Activated CD8-positive, alpha-beta memory T cell treated with anti-CD3 and anti-CD28 coated beads, Interleukin-2, amount 50 U/mL, for 4 hours (primary cell): ENCODE data around the gene MYL6.
"Not testable (repeated sequence)": the region's sequence is repeated elsewhere in the genome, so short reads cannot be mapped to it uniquely, and the experiment has no call there.

Source experiments
- DNase-seq: peaks from one replicate; pipeline ENCODE4 v3.0.0-alpha.2; 2020

The MYL6 gene

DNA sequence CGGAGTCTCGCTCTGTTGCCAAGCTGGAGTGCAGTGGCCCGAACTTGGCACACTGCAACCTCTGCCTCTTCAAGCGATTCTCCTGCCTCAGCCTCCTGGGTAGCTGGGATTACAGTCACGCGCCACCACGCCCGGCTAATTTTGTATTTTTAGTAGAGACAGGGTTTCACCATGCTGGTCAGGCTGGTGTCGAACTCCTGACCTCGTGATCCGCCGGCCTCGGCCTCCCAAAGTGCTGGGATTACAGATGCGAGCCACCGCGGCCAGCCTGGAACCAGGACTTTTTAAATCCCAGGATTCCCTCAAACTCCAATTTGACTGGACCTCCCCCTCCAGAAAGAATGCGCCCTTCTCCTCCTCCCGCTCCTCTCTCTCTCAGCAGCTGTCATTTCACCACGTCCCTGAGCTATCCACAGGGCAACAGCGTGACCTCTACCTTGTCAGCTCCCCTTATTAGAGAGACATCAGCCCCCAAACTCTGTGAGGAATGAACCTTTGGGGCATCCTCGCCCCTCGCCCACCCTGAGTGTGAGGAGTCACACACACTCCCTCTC is 28.1 kb upstream of the MYL6 start:
- no peak for DNase-seq

DNA sequence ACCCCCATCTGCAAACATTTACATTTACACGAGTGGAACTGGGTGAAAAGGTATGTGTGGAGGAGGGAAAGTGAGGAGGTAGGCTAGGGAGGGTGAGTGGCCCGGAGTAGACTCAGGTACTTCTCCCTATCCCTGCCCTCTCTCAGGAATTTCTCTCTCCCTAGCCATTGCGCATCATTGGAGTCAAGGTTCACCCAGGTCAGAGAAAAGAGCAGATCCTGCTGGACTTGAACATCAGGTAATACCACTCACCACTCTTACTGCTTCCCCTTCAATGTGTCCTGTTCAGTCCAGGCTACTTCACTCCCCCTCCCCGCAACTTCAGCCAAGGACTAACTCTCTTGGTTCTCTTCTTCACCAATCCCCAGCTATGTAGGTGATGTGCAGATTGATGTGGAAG is 27.3 kb upstream of the MYL6 start:
- DNase-seq = no peak

DNA sequence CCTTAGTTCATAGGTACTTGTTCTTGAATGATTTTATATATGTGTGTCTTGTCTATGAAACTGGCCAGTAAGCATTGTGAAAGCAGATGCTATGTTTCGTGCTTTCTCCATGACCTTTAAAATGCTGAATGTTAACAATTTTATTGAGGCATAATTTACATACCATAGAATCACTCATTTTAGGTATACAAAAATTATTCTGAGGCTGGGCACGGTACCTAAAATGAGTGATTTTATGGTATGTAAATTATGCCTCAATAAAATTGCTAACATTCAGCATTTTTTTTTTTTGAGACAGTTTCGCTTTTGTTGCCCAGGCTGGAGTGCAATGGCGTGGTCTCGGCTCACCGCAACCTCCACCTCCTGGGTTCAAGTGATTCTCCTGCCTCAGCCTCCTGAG is 23.3 kb upstream of the MYL6 start:
- no peak for DNase-seq

DNA sequence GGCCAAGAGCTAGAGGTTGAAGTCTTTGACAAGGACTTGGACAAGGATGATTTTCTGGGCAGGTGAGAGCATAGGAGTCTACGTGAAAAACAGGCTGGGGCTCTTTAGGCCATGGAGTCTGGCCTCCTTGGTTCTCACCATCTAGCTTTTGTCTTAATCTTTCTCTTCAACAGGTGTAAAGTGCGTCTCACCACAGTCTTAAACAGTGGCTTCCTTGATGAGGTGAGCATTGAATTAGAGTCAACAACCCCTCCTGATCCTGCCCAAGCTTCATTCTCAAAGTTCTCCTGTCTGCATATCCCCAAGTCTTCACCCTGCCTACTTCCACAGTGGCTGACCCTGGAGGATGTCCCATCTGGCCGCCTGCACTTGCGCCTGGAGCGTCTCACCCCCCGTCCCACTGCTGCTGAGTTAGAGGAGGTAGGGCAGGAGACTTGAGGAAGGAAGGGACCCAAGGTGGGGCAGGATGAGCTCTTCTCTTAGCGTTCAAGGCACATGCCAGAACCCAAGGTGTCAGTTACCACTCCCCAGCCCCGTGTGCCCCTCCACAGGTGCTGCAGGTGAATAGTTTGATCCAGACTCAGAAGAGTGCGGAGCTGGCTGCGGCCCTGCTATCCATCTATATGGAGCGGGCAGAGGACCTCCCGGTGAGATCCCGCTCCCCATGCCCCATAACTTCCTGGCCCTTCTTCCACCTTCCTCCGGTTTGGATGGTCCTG is 20.1 kb upstream of the MYL6 start:
- DNase-seq = no peak

DNA sequence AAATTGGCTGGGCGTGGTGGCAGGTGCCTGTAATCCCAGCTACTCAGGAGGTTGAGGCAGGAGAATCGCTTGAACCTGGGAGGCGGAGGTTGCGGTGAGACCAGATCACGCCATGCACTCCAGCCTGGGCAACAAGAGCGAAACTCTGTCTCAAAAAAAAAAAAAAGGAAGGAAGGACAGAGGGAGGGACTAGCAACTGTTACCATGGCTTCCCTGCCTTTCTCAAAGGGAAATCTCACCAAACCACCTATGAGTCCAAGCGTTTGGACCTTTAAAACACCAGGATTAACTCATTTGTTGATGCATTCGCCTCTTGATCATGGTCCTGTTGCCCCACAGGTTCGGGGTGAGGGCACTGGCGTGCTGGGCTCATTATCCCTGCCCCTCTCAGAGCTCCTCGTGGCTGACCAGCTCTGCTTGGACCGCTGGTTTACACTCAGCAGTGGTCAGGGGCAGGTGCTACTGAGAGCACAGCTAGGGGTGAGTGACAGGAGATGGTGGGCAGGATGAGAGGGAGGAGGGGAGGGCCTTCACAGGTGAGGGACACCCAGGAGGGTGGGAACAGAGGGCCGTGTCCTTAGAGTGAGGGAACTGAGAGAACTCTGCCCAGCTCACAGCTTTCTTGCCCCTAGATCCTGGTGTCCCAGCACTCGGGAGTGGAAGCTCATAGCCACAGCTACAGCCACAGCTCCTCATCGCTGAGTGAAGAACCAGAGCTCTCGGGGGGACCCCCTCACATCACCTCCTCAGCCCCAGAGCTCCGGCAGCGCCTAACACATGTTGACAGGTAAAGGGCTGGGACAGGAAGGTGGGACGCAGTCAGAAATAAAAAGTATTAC is 16.0 kb upstream of the MYL6 start:
- no peak for DNase-seq

DNA sequence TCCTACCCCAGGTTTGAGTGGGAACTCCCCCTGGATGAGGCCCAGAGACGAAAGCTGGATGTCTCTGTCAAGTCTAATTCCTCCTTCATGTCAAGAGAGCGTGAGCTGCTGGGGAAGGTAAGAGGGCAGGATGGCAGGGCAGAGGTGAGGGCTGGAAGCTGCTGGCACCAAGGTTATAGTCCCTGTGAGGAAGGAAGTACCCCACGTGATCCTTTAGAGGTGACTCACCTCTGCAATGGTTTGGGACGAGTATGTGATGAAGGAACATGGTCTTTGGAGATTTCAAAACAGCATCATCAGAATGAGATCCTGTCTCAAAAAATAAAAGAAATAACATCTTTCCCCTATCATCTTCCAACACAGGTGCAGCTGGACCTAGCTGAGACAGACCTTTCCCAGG is 14.9 kb upstream of the MYL6 start:
- DNase-seq = no peak

DNA sequence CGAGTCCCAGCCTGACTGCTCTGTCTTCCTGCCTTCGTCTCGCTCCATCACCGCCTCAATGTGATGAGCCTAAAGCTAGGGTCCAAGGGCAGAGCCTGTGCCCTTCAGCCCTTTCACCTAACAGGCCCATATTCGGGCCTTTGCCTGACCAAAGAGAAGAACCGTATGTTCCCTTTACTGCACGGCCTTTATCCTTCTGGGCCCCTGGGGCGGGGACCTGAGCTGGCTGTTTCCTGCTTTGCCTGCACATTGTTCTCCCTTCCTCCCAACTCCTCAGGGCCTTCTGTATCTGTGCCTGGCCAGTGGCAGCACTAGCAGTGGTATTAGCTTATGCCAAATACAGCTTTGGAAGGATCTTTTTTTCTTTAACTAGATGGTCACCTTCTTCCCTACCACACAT is 14.3 kb upstream of the MYL6 start:
- no peak for DNase-seq

DNA sequence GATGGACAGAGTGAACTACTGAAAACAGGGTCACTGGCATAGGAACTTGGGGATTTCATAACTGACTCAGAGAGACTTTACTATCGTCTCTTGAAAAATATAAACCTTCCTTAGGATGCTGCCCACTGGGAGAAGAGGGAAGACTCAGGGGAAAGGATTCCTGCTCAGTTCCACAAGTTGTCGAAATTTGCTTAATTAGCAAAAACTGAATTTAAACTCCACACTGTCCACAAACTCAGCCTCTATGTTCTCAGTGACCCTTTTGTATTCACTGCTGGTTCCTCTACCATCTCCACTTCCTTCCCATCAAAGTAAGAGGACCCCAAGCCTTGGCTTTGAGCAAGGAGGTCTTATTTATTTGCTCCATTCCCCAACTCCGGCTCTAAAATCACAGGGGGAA is 12.9 kb upstream of the MYL6 start:
- no peak for DNase-seq

DNA sequence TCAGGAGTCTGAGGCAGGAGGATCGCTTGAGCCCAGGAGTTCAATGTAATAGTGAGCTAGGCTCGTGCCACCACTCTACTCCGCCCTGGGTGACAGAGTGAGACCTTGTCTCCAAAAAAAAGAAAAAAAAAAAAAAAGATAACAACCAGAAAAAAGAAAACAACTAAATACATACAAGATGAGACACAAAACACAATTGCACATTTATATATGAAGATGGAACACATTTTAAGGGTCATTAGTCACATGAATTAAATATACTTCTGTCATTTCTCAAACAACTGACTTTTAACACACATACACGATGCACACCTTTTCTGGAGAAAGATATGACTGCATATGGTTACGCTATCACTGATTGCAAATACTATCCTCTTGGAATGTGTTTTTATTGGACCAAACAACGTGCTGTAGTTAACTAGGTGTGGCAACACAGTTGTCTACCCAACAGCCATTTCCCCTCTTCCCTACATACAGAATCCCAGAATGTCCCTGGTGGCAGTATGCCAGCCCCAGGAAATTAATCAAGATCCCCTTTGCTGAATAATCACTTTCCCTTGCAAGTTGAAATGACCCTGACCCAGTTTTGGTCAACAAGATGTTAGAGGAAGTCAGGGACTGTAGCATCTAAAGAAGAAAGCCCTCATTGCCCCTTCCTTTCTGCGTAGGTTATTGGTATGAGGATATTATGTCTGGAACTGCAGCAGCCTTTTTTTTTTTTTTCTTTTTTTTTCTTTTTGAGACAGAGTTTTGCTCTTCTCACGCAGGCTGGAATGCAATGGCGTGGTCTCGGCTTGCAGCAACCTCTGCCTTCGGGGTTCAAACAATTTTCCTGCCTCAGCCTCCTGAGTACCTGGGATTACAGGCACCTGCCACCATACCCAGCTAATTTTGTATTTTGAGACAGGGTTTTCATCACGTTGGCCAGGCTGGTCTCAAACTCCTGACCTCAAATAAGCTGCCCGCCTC is 11.4 kb upstream of the MYL6 start:
- DNase-seq = no peak

DNA sequence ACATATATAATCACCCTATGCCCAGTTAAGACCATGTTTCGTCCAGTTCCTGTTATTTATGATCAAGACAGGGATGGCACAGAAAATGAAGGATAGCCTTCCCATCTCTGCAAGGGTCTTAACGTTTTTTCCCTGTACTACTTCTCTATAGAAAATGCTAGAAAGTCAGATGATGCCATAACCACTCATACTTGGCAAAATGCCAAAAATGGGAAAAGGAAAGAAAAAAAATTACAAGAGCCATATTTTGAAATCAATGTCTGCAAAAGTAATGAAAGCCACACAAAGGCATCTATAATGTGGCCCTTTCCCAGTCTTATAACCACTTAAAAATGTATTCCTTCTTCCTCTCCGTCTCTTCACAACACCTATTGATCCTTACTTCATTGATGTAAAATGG is 7.6 kb upstream of the MYL6 start:
- DNase-seq = no peak

DNA sequence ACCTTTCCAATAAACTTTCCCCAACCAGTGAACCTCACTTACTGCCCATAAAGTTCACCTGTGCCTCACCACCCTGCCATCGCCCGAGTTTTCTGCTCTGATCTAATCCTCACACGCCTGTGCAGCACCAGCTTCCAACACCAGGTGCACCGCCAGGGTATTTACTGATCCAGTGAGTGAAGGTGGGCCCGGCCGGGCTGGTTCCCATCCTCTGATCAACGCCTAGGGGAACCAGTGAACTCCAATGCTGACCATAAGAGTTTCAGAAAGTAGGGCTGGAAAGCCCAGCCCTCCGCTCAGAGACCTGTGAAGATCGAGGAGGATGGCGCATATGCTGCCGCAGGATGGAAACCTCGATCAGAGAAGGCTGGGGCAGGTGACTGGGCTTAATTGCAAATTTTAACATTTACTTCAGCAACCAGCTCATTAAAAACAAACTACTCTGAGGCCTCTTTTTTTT is 6.5 kb upstream of the MYL6 start:
- DNase-seq = peak; percentile 65

DNA sequence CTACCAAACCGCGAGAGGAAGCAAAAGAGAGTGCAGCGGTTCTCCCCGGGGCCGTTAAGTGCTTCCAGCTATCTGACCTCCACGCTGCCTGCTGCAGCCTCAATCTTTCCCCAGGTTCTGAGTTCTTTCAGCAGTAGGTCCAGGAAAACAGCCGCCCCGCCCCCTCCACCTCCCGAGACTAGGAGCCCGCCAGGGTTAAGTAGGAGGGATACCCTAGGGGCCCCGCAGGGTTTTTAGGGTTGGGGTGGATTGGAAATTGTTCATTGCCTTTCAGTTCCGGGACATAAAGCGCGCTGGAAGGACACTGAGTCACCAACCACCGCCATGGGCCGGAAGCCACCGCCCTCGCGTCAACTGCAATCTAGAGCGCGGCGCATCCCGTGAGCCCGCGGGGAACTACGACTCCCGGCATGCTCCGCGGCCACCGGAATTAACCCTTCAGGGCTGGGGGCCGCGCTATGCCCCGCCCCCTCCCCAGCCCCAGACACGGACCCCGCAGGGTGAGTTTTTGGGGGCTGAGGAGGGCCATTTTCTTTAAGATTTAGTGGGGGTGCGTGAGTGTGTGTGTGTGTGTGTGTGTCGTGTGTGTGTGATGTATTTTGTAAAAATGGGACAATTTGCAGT is 5.9 kb upstream of the MYL6 start, which contains the start of gene MYL6B:
MYL6B (plus strand) TSS at position 456 of the 624 bp plus-strand sequence. CDS start 1,332 bp downstream, outside the sequence.
- peak; percentile 93 for DNase-seq

DNA sequence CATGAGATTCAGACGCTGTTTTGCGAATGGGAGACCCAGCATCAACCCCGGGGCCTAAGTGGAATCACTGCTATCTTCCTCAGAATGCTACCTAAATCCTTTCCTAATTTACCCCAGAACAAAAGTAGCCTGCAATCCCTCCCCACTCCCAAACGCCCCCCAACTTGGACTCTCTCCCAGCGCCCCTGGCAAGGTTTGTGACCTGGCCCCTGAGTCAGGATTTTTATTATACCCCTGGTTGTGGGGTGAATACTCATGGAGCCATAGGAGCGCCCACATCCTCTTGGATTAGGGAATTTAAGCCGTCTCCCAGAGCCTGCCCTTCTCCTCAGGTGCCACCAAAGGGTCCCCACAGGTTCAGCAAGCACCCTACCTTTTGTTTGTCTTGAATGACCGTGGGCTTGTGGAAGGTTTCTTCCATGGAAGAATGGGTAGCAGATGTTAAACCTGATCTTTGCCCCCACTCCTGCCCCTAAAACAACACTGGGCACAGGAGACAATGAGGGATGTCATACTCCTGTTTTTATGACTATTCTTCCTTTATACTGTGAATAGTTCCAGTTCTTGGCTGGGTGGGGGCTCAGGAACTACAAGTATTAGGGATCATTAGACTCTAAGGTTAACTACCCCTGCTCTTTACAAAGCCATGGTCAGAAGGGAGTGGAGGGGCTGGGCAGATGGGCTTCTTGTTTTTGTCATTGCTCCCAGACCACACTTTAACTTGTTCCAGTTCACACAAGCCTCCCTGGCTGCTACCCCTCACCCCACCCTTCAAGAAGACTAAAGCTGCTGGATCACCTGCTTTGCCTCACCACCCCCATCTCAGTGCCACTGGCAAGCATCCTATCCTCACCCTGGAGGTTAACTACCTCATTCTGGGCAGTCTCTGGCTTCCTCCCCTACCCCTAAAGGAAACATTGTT is 5.1 kb upstream of the MYL6 start:
- no peak for DNase-seq

DNA sequence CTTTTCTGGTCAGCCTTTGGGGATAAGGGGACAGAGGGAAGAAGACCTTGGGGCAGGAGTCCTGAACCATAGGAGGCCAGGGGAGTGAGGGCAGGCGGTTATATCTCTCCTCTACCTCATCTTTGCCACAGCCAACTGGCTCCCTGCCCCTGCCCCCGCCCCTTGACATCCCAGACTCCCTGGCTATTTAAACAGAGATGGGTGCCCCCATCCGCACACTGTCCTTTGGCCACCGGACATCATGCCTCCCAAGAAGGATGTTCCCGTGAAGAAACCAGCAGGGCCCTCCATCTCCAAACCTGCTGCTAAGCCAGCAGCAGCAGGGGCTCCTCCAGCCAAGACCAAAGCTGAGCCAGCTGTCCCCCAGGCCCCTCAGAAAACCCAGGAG is 4.5 kb upstream of the MYL6 start:
- no peak for DNase-seq

DNA sequence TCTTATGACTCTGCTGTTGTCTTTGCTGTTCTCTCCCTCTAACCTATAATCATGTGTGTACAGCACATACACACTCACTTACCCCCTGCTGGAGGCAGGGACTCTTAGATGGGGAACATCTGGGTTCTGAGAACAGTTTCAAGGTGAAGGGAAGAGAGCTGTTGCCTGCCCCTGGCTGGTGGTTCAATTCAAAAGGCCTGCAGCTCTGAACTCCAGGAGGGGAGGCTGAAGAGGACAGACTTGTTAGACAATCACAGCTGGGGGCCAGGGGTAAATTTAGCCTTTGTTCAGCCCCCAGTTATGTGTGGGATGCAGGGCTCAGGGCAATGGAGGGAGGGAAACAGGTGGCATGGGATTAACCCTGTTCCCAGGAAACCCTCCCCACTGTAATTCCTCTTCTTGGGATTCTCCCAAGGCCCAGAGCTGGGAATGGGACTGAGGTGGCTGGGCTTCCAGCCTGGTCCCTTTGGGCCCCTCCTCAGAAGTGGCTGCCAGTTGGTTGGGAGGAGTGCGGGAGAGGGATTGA is 3.9 kb upstream of the MYL6 start:
- no peak for DNase-seq

DNA sequence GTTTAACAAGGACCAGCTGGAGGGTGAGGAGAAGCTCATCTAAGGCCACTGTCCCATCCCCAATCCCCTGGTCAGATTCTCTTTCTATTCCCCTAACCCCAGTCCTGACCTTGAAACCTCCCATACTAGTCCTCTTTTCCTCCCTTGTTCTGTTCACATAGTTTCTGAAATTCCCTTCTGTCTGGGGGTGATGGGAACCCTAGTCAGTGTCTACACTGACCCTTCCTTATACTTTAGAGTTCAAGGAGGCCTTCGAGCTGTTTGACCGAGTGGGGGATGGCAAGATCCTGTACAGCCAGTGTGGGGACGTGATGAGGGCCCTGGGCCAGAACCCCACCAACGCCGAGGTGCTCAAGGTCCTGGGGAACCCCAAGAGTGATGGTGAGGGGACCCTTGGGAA is 3.3 kb upstream of the MYL6 start:
- DNase-seq = no peak

DNA sequence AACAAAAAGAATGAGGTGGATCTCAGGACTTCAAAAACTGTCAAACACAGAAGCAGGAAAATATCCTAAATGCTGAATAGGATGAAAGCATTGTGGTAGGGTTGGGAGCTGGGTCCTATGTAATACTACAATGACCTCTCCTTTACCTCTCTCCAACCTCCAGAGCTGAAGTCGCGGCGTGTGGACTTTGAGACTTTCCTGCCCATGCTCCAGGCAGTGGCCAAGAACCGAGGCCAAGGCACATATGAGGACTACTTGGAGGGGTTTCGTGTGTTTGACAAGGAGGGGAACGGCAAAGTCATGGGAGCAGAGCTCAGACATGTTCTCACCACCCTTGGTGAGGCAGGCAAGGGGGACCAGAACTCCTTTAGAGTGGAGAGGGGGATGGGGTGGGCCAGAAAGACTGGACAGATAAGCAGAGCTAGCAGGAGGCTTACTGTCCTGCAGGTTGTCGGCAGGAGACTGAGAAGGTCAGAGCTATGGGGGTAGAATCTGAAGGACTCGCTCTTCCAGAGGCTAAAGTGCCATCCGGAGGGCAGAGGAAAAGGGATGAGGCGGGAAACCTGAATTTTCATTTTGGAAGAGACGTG is 2.8 kb upstream of the MYL6 start:
- DNase-seq = no peak

DNA sequence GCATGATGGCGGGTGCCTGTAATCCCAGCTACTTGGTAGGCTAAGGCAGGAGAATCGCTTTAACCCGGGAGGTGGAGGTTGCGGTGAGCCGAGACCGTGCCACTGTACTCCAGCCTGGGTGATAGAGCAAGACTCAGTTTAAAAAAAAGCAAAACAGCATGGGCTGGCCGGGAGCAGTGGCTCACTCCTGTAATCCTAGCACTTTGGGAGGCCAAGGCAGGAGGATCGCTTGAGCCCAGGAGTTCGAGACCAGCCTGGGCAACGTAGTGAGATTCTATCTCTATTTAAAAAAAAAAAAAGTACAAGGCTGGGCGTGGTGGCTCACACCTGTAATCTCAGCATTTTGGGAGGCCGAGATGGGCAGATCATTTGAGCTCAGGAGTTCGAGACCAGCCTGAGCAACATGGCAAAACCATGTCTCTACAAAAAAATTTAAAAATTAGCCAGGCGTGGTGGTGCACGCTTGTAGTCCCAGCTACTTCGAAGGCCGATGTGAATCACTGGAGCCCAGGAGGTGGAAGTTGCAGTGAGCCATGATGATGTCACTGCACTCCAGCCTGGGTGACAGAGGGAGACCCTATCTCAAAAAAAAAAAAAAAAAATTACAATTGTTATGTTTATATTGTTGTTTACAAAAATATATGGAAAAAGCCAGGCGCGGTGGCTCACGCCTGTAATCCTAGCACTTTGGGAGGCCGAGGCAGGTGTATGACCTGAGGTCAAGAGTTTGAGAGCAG is 1.5 kb upstream of the MYL6 start:
- DNase-seq = not testable (repeated sequence)

DNA sequence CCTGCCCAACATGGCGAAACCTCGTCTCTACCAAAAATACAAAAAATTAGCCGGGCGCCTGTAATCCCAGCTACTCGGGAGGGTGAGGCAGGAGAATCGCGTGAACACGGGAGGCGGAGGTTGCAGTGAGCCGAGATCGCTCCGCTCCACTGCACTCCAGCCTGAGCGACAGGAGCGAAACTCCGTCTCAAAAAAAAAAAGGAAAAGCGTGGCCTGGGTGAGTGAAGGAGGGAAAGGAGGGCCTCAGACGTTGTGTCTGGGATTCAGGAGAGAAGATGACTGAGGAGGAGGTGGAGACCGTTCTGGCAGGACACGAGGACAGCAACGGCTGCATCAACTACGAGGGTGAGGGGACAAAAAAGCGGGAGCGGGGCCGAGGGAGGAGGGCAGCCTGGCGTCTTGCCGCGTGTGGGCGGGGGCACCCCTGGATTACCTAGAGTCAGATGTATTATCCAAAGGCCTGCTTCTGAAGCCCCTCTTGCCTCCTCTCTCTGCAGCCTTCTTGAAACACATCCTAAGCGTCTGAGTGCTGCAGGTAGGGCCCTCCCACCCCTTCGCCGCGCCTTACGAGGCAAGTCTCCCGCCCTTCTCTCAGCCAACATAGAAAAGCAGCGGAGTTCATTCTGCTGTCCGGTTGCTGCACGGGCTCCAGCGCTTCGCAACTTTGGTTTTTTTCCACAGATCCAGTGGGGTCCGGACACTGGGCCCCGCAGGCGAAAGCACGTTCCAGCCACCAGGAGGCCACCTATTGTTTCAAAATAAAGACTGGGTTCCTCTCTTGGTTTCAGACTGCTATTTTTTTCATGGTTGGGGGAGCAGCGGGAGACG is 744 bp upstream of the MYL6 start:
- peak; percentile 49 for DNase-seq
